Measurements from ENCODE around the gene KRTAP9-1. TPM values are rescaled to one million over a fixed set of nuclear protein-coding genes. Genes with fewer than 3 reads are reported as not detected.

KRTAP9-1 gene
- total and polyA plus RNA-seq, 9 of the 15 experiments (the other 6 are each of a cell fraction or from before 2014, with no cell fraction given), result not detected

DNA sequence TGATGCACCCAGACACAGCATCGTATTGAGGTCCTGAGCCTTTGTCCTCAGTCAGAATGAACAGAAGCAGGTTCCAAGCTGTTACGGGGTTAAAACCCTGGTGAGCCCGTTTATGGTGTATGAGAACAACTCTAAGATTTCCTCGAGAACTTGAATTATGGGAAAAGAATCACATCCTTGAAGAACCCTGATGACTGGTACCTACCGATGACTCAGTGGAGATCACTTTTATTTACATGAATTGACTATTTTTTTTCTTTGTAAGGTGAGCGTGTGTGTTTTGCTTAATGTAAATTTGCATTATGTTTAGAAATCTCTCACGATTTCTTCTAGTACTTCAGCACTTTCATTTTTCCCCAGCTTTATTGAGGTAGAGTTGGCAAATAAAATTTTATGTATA, 25.9 kb upstream of the KRTAP9-1 start:
- no peak overlapping the region for H3K27ac ChIP-seq (ENCODE audit: extremely low read depth, low read depth, low read length)

DNA sequence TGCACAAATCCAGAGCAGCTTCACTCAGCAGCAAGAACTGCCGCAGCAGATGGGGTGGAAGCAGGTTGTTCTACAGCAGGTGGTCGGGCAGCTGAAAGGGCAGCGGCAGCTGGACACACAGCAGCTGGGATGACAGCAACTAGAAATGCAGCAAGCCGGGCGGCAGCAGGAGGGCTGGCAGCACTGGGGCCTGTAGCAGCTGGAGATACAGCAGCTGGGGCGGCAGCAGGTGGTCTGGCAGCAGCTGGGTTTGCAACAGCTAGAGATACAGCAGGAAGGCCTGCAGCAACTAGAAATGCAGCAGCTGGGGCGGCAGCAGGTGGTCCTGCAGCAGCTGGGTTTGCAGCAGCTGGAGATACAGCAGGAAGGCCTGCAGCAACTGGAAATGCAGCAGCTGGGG, 22.1 kb upstream of the KRTAP9-1 start:
- FAIRE-seq (no peak), ATAC-seq (no peak), DNase-seq (ENCODE audit: extremely low read depth in 1 of 4, low spot score in 3 of 4) (no peak)
- Histone ChIP-seq H3K9me3 (replicated peaks; ENCODE audit: control insufficient read depth, insufficient read depth, low read depth, low read length) (no peaks in the 10 kb centered on the region), H3K4me3 (no peak overlapping the region), H3K27ac (ENCODE audit: extremely low read depth, low read depth, low read length) (no peak overlapping the region), H3K27me3 (ENCODE audit: control insufficient read depth in 2 of 2, insufficient read depth in 2 of 2, low read length in 2 of 2) (peaks cover 0 to 6% of the 10 kb centered on the region in 2 experiments; a peak in 1 of 5 replicates), H3K4me1 (replicated peaks in 1 of 2; ENCODE audit: control insufficient read depth in 2 of 2, insufficient read depth in 2 of 2, low read length in 2 of 2) (peaks cover 0 to 3% of the 10 kb centered on the region in 2 experiments; a peak in 1 of 5 replicates), H2AFZ (ENCODE audit: low read depth, low read length) (no peak overlapping the region), H3K9ac (ENCODE audit: insufficient read depth in 1 of 2, low read depth in 2 of 2, low read length in 2 of 2) (no peak overlapping the region), H3K36me3 (ENCODE audit: control insufficient read depth, insufficient read depth, low read length) (no peaks in the 10 kb centered on the region), H3K79me2 (ENCODE audit: control insufficient read depth, insufficient read depth, low read length) (no peaks in the 10 kb centered on the region), H3K4me2 (ENCODE audit: insufficient read depth, low read length) (no peak overlapping the region), H4K20me1 (replicated peaks; ENCODE audit: control insufficient read depth, insufficient read depth, low read length) (no peaks in the 10 kb centered on the region), H3K9me1 (ENCODE audit: control insufficient read depth, insufficient read depth, low read length) (no peaks in the 10 kb centered on the region)
- BruUV-seq (replicated peaks), result no TSS peak
- 1% methylated on average over 7 of the region's 7 CpGs for WGBS (ENCODE audit: insufficient coverage, low coverage, missing lambda C conversion rate)
- TF ChIP-seq C11orf30 (IDR thresholded peaks at IDR 0.05; ENCODE audit: low read depth), result no peak
- TF ChIP-seq CCAR2 (IDR thresholded peaks at IDR 0.05; ENCODE audit: low read depth, low read length), result no peak
- ChIA-PET CTCF (ENCODE audit: low intra/inter-chr PET ratio) (no interaction called here), POLR2A (no interaction called here)
- intact Hi-C loops (cut with micrococcal nuclease), result no loop called here
- in situ Hi-C loops (cut with MboI), result no loop called here

More for the DNA sequence above, 25.9 kb upstream of the KRTAP9-1 start:
- Histone ChIP-seq H3K36me3 (ENCODE audit: control insufficient read depth, insufficient read depth, low read length) (no peaks in the 10 kb centered on the region), H3K4me2 (ENCODE audit: insufficient read depth, low read length) (no peak overlapping the region), H3K9ac (ENCODE audit: insufficient read depth in 1 of 2, low read depth in 2 of 2, low read length in 2 of 2) (no peak overlapping the region), H3K27me3 (ENCODE audit: control insufficient read depth in 2 of 2, insufficient read depth in 2 of 2, low read length in 2 of 2) (peaks cover 0 to 6% of the 10 kb centered on the region in 2 experiments; a peak in 1 of 5 replicates), H3K4me3 (no peak overlapping the region), H3K79me2 (ENCODE audit: control insufficient read depth, insufficient read depth, low read length) (no peaks in the 10 kb centered on the region), H3K9me1 (ENCODE audit: control insufficient read depth, insufficient read depth, low read length) (no peaks in the 10 kb centered on the region), H4K20me1 (replicated peaks; ENCODE audit: control insufficient read depth, insufficient read depth, low read length) (no peaks in the 10 kb centered on the region), H3K9me3 (replicated peaks; ENCODE audit: control insufficient read depth, insufficient read depth, low read depth, low read length) (no peaks in the 10 kb centered on the region), H3K4me1 (replicated peaks in 1 of 2; ENCODE audit: control insufficient read depth in 2 of 2, insufficient read depth in 2 of 2, low read length in 2 of 2) (peaks cover 0 to 3% of the 10 kb centered on the region in 2 experiments; a peak in 1 of 5 replicates), H2AFZ (ENCODE audit: low read depth, low read length) (no peak overlapping the region)
- POLR2A ChIA-PET, result no interaction called here
- DNase-seq (ENCODE audit: extremely low read depth in 1 of 4, low spot score in 3 of 4) (no peak), ATAC-seq (no peak), FAIRE-seq (no peak)
- in situ Hi-C loops (cut with MboI), result no loop called here
- no TSS peak for BruUV-seq (replicated peaks)
- intact Hi-C loops (cut with micrococcal nuclease), result no loop called here
- TF ChIP-seq PYGO2 (tag; IDR thresholded peaks at IDR 0.05) (no peak), KHSRP (IDR thresholded peaks at IDR 0.05) (no peak), CBFA2T3 (IDR thresholded peaks at IDR 0.05) (no peak)
- 2% methylated on average over 7 of the region's 7 CpGs for WGBS (ENCODE audit: insufficient coverage, low coverage, missing lambda C conversion rate)
- CTCF ChIA-PET (ENCODE audit: low intra/inter-chr PET ratio), result interaction anchor here (0.7 kb wide), 1 partner anchor 174 kb away, joined by 4 read pairs; no protein-coding TSS in a partner anchor
